Activated CD8-positive, alpha-beta memory T cell treated with anti-CD3 and anti-CD28 coated beads, Interleukin-2, amount 50 U/mL, for 1 hour (primary cell): ENCODE measurements around the gene KCNJ1.

Source experiments
- DNase-seq: peaks from one replicate; pipeline ENCODE4 v3.0.0-alpha.2; 2020; ENCODE audit errors: extremely low read depth

Gene KCNJ1

DNA sequence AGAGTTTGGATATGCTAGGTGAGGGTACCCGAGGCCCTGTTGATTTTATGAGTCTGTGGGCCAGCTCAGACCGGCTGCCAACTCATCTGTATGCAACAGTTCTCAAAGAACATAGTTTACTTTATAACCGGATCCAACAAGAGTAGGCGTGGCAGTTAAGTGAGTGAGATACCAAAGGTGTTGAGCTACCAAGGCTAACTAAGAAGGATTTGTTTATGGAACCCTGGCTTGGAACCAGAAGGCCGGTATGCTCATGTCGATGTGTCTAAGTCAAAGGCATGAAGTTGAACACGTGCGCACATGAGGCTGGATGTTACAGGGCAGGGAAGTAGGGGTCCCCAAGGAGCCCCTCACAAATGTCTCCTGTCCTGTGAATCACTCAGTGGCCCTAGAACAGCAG lies at the start of gene KCNJ1:
KCNJ1 (minus strand) TSS at position 20 of the 400 bp plus-strand sequence. CDS start 27,053 bp downstream, outside the sequence.
- no peak for DNase-seq

DNA sequence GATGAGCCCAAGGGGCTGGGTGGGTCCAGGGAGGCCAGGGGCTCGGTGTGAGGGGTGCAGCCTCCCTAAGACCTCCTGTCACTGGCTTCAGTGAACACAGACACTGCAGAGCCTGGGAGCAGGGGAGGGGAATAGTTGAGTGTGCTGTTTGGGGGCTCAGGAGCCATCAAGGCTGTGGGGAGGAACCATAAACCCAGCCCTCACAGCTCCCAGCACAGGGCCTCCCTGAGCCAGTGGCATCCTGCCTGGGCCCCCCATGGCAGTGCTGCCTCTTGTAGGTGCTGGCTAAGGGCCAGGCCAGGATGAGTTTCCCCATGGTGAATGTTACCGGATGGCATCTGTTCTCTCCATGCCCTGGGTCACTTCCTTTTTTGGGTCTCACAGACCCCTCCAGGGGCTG lies 49.6 kb upstream of the KCNJ1 start:
- DNase-seq: no peak

DNA sequence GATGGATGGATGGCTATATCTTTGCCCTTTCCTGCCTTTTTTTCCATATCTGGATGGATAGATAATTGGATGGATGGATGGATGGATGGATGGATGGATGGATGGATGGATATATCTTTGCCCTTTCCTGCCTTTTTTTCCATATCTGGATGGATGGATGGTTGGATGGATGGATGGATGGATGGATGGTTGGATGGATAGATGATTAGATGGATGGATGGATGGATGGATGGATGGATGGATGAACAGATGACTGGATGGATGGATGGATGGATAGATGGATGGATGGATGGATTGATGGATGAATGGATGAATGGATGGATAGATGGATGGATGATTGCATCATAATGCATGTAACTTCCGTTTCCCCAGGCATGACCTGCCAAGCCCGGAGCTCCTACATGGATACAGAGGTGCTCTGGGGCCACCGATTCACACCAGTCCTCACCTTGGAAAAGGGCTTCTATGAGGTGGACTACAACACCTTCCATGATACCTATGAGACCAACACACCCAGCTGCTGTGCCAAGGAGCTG lies 49.0 kb upstream of the KCNJ1 start:
- no peak for DNase-seq

DNA sequence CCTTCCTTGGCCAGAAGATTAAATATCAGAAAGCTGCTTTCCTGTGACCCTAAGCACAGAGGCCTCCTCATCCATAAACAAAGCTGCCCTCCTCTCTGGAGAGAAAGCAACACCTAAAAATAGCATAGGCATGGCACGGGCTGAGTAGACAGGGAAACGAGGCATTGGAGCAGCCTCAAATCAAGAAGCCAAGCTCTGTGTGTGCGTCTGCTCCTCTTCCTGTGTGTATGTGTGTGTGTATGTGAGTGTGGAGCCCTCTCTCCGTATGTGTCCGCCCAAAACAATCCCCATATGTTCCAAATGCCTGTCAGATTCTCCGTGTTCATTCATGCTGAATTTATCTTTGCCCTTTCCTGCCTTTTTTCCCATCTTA lies 48.0 kb upstream of the KCNJ1 start:
- no peak for DNase-seq

DNA sequence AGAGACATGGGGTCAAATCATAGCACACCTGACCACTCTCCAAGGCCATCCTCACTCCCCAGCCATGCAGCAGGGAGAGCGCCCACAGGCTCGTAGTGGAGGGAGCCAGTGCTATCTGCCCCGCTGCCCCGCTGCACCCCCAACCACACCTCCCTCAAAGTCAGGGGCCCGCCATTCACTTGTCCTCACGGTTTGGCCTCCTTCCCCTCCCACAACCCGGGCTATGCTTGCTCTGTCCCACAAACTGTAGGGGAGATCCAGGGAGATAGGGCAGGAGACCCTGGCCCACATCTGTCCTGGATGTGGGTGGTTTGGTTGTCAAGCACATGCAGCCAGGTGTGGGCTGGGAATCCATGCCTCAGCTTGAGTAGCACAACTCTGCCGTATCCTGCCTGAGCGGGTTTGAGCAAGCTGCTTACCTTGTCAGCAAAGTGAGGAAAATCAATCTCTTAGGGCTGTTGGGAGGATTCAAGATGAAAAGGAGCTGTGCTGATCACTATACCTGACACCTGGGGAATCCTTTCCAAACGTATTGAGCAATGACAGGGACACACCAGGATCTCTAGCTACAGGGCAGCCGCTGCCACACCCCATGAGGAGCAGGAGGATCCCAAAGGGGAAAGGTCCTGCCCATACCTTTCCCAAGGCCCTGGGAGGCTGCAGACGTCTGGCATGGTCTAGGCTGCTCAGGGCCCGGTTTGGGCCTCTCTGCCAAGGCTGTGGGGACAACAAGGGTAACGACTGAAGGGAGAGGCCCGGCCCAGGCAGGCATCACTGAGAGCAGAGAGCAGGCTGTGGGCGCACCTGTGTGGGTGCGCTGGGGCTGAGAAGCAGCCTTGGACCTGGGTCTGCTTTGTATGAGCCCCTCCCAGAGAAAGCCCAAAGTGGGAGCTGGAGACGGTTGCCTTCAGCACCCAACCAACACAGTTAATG lies 47.4 kb upstream of the KCNJ1 start:
- DNase-seq: no peak

DNA sequence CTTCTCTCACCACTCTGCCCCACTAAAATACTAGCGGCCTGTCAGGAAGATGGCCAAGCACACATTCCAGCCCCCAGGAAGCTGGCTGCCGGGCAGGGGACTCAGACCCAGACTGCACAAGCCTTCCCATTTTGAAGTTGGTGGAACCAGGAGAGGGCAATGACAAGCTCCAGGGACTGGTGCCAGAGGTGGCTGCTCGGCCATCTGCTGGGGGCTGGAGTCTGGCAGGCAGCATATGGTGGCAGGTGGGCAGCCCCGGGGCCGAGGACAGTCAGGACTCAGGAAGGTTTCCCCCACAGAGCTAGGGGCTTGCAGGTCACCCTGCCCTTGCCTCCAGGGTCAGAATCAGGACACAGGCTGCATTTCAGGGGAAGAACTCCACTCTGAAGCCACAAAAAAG lies 46.7 kb upstream of the KCNJ1 start:
- DNase-seq: no peak

DNA sequence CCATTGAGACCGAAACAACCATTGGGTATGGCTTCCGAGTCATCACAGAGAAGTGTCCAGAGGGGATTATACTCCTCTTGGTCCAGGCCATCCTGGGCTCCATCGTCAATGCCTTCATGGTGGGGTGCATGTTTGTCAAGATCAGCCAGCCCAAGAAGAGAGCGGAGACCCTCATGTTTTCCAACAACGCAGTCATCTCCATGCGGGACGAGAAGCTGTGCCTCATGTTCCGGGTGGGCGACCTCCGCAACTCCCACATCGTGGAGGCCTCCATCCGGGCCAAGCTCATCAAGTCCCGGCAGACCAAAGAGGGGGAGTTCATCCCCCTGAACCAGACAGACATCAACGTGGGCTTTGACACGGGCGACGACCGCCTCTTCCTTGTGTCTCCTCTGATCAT lies 44.6 kb upstream of the KCNJ1 start:
- no peak for DNase-seq

- no peak for DNase-seq
These were observed 44.1 kb upstream of the KCNJ1 start for GRCh38 chr11:128911239-128911638.

DNA sequence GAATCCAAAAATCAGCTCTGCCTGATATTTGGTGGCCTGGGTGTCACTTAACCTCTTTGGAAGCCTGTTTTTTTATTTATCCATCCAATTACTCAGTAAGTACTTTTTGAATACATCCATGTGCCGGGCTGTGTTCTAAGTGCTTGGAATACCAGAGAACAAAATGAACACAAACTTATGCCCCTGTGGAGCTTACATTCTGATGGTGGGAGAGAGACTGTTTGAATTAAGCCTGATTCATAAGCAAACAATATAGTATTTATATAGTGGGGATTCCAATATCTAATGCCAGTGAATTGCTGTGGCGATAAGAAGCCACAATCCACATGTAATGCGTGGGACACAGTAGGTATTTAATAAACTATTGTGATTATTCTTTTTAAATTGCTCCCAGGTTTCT lies 43.5 kb upstream of the KCNJ1 start:
- no peak for DNase-seq

DNA sequence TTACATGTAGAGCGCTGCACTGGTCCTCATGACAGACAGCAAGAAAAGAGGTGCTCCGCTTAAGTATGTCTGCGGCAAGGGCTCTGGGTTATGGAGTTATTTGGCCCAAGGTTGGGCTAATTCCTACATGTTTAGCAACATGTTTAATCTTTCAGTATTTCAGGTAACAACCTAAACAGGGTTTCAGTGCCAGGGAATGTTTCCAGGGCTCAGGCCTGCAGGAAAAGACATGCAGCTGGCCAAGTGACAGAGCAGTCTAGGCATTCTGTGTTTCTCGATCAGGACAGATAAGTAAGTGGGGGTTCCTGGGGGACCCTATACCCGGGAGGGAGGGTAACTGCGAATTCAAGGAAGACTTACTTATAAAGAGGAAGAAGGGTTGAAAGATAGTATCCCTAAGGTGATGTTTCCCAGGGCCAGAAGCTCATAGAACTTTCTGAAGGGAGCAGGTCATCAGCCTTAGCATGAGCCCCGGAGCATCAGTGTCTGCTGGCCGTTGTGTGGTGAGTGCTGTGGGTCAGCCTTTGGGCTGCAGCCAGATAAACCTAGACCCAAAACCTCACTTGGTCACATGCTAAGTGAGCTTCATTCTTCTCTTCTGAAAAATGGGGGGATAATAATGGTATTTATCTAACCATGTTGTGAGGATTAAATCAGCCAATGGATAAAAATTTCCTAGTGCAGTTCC lies 42.5 kb upstream of the KCNJ1 start:
- no peak for DNase-seq

- DNase-seq: no peak
These were observed 41.5 kb upstream of the KCNJ1 start for GRCh38 chr11:128908391-128909246.

- DNase-seq: no peak
These were observed 40.5 kb upstream of the KCNJ1 start for GRCh38 chr11:128907585-128907984.

DNA sequence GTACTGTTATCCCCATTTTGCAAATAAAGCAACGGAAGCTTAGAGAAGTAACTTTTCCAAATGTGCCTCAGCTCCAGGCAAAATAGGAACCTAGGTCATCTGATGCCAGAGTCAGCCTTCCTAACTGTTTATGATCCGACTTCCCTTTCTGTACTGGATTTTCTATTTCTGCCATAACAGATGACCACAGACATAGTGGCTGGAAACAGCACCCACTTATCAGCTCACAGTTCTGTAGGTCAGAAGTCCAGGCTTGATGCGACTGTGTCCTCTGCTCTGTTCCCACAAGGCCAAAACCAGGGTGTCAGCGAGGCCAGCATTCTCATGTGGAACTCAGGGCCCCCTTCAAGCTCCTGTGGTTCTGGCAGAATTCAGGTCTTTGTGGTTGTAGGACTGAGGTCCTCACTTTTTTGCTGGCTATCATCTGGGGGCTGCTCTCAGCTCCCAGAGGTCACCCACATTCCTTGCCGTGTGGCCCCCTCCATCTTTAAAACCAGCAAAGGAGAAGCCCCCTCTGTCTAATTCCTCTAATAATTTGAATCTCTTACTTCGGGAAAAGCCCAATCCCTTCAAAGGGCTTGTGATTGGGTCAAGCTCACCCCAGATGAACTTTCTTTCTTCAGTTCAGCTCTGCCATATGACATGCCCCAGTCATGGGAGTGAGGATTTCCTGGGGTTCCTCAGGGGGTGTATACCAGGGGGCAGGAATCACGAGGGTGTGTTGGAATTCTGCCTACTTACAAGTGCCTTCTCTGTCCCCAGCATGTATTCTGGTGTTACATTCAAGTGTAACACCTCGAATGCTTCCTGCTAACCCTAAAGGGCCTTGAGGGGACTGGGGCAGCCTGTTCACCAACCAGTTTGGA lies 39.3 kb upstream of the KCNJ1 start:
- DNase-seq: no peak

GRCh38 chr11:128905345-128906184 lies 38.5 kb upstream of the KCNJ1 start:
- DNase-seq: peak; percentile 9

DNA sequence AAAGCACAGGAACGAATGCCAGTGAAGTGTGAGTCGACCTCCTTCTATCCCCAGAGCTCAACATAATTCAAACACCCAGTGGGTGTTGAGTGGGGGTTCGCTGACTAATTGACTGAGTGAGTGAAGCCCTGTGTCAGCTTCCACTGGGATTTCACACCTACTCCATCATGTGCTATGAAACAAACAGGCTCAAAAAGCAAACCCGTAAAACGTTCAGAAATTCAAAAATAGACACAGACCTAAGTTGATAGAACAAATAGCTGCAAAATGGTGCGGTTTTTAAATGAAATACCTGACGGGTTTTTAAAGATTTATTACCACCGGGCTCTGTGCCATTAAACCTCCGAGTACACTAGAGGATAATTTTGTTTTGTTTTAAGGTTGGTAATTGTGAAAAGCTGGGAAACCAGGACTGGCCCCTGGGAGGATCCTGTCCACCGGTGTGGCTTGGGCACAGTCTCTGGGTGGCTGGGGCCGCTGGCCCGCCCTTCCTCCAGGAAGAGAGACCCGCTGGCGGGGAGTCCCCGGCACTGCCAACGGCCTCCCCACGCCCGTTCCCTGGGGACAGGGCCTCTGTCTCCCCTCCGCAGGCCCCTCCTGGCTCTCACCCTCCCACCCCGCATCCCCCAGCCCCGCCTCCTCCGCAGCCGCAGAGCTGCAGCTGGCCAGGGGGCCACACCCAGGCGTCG lies 37.7 kb upstream of the KCNJ1 start:
- no peak for DNase-seq

GRCh38 chr11:128904303-128904655 lies 37.2 kb upstream of the KCNJ1 start:
- DNase-seq: no peak

DNA sequence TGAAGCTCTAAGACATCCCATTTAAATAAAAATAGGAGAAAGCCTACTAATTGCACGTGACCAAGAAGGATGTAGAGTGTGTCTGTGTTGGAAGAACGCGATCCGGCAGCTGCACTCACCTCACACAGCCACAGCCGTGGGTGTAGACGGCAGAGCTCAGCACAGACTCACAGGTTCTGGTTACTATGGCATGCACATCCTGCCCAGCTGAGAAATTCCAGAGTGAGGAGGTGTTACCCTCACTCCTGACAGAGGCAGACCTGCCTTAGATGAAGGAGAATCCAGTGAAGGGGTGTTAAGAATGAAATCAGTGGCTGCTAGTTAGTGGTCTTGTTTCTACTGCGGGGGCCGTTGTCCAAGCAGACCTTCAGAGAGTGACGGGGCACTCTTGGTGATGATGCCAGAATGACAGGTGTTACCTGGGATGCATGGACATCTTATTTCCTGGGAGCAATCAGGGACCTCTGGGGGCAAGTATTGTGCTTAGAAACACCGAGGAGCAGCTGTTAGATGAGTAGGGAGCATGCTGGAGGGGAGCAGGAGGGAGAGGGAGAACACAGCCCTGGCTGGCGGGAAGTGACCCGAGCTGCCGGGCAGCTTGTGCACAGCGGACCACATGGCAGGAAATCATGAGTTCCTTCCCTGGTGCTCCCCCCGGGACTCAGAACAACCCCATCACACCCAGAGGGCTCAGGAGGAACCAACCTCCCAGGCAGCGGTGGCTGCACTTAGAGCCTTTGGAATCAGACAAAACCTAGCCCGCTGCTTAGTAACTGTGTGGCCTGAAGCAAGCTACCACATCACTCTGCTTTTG lies 36.4 kb upstream of the KCNJ1 start:
- DNase-seq: no peak

- no peak for DNase-seq
These were observed 35.5 kb upstream of the KCNJ1 start for GRCh38 chr11:128902515-128903066.
